ENCODE measurements around the gene REXO5. TPM values are rescaled to one million over a fixed set of nuclear protein-coding genes. Genes with fewer than 3 reads are reported as not detected.

The REXO5 gene
- total RNA-seq, 3 donors from 2014 or later: 3.0 to 6.9 (median 4.1) TPM

- H3K9me3 ChIP-seq: no peaks in the 10 kb centered on the region
- no peak for DNase-seq
- no peak for ATAC-seq
- H3K36me3 ChIP-seq (ENCODE audit: low read depth): no peaks in the 10 kb centered on the region
- H3K4me3 ChIP-seq: no peak overlapping the region
- no peak for TF ChIP-seq CTCF (IDR thresholded peaks at IDR 0.05)
- intact Hi-C loops (cut with DNase I, micrococcal nuclease): no loop called here
- H3K4me1 ChIP-seq (ENCODE audit: low read depth): no peaks in the 10 kb centered on the region
These were observed 12.7 kb downstream of the REXO5 start for GRCh38 chr16:20818929-20819585.

- no peak for ATAC-seq
- no peak for TF ChIP-seq CTCF (IDR thresholded peaks at IDR 0.05)
- no peak for DNase-seq
- no peaks in the 10 kb centered on the region for H3K9me3 ChIP-seq
- H3K36me3 ChIP-seq (ENCODE audit: low read depth): no peaks in the 10 kb centered on the region
- no peak overlapping the region for H3K4me3 ChIP-seq
- intact Hi-C loops (cut with DNase I, micrococcal nuclease): no loop called here
- no peaks in the 10 kb centered on the region for H3K4me1 ChIP-seq (ENCODE audit: low read depth)
These were observed 15.4 kb downstream of the REXO5 start for GRCh38 chr16:20821682-20822081.

- no peaks in the 10 kb centered on the region for H3K4me1 ChIP-seq (ENCODE audit: low read depth)
- intact Hi-C loops (cut with DNase I, micrococcal nuclease): no loop called here
- ATAC-seq: no peak
- no peaks in the 10 kb centered on the region for H3K9me3 ChIP-seq
- DNase-seq: no peak
- H3K36me3 ChIP-seq (ENCODE audit: low read depth): no peaks in the 10 kb centered on the region
- TF ChIP-seq CTCF (IDR thresholded peaks at IDR 0.05): no peak
- H3K4me3 ChIP-seq: no peak overlapping the region
These were observed 16.4 kb downstream of the REXO5 start for GRCh38 chr16:20822521-20823325.

- ATAC-seq (no peak), DNase-seq (no peak)
- intact Hi-C loops (cut with DNase I, micrococcal nuclease): no loop called here
- Histone ChIP-seq H3K36me3 (ENCODE audit: low read depth) (no peaks in the 10 kb centered on the region), H3K9me3 (no peaks in the 10 kb centered on the region), H3K4me1 (ENCODE audit: low read depth) (no peaks in the 10 kb centered on the region), H3K4me3 (no peak overlapping the region)
- no peak for TF ChIP-seq CTCF (IDR thresholded peaks at IDR 0.05)
These were observed 19.8 kb downstream of the REXO5 start for GRCh38 chr16:20826039-20826566.

GRCh38 chr16:20829536-20829935, 23.2 kb downstream of the REXO5 start:
- no peak for ATAC-seq
- Histone ChIP-seq H3K4me3 (no peak overlapping the region), H3K9me3 (no peaks in the 10 kb centered on the region), H3K4me1 (ENCODE audit: low read depth) (no peaks in the 10 kb centered on the region), H3K36me3 (ENCODE audit: low read depth) (no peaks in the 10 kb centered on the region)
- intact Hi-C loops (cut with DNase I, micrococcal nuclease): no loop called here
- no peak for TF ChIP-seq CTCF (IDR thresholded peaks at IDR 0.05)
- DNase-seq: no peak
